T-cell (primary cell): ENCODE results near the gene TENM4. TPM values are rescaled to one million over a fixed set of nuclear protein-coding genes. Genes with fewer than 3 reads are reported as not detected.

ENCODE experiments used
- ATAC-seq, 4 experiments: fragments of 200-7000 bp in 3 of 4; fragments of 150-1000 bp in 1 of 4; cut with Tn5 transposase; replicated peaks in 1 of 4; 1 replicate in 3 of 4; 2 replicates in 1 of 4; pipeline ENCODE4 v1.10.0; 2021; ENCODE audit warnings: moderate library complexity in 3 of 4, mild to moderate bottlenecking in 2 of 4, moderate number of reproducible peaks in 1 of 4
- CTCF ChIA-PET, 2 donors: fragments of 300-600 bp; sonication (Branson Sonifier 250); formaldehyde crosslinking; loops; one replicate each; lab custom pipeline; 2022; ENCODE audit warnings: antibody characterized with exemption in 2 of 2; lab: Charles Lee
- POLR2A ChIA-PET, 2 donors: fragments of 300-600 bp; sonication (Branson Sonifier 250); formaldehyde crosslinking; loops; one replicate each; lab custom pipeline; 2022; ENCODE audit warnings: antibody characterized with exemption in 2 of 2; lab: Charles Lee
- DNase-seq, 35 experiments: peaks; one replicate each; pipeline versions ENCODE4 v3.0.0 to v3.0.0-alpha.2; 2013 to 2023
- H3K27ac ChIP-seq: one replicate; pipeline ENCODE4 v1.5.1; 2013; ENCODE audit warnings: low read length
- H3K27me3 ChIP-seq, 2 experiments: replicated peaks in 1 of 2; 1 replicate in 1 of 2; 2 replicates in 1 of 2; pipeline versions ENCODE4 v1.6.1 to v1.7.0; 2013; ENCODE audit warnings: low read length in 1 of 2, mixed read lengths in 1 of 2; ENCODE audit not compliant: control insufficient read depth in 2 of 2, insufficient read depth in 2 of 2; ENCODE audit errors: extremely low read depth in 1 of 2
- H3K36me3 ChIP-seq, 2 donors: 1 replicate in 1 of 2; 2 replicates in 1 of 2; pipeline versions ENCODE4 v1.6.1 to v1.7.0; 2013; ENCODE audit warnings: low read length in 1 of 2; ENCODE audit not compliant: control insufficient read depth in 2 of 2, insufficient read depth in 1 of 2; ENCODE audit errors: extremely low read depth in 1 of 2
- H3K4me1 ChIP-seq, 2 experiments: 1 replicate in 1 of 2; 2 replicates in 1 of 2; pipeline versions ENCODE4 v1.6.1 to v1.7.0; 2013; ENCODE audit warnings: low read length in 2 of 2, mixed read lengths in 1 of 2; ENCODE audit not compliant: insufficient read depth in 2 of 2, control insufficient read depth in 1 of 2; ENCODE audit errors: extremely low read depth in 1 of 2
- H3K4me3 ChIP-seq, 2 donors: 1 replicate in 1 of 2; 2 replicates in 1 of 2; pipeline versions ENCODE4 v1.5.1 to v1.7.0; 2013; ENCODE audit warnings: mild to moderate bottlenecking in 2 of 2, low read length in 1 of 2, moderate library complexity in 1 of 2; ENCODE audit not compliant: control insufficient read depth in 1 of 2; ENCODE audit errors: extremely low read depth in 1 of 2
- H3K9me3 ChIP-seq: 2 replicates; pipeline ENCODE4 v1.7.0; 2013
- H3K27ac Mint-ChIP-seq, 2 donors: one replicate each; pipeline ENCODE4 v1.8.0; 2020 to 2021; ENCODE audit warnings: mild to moderate bottlenecking in 2 of 2, mixed read lengths in 2 of 2
- H3K27me3 Mint-ChIP-seq, 2 donors: one replicate each; pipeline ENCODE4 v1.8.0; 2021 to 2022; ENCODE audit warnings: mixed read lengths in 2 of 2
- H3K36me3 Mint-ChIP-seq: one replicate; pipeline ENCODE4 v1.8.0; 2021; ENCODE audit warnings: mixed read lengths
- H3K4me1 Mint-ChIP-seq, 3 donors: one replicate each; pipeline ENCODE4 v1.8.0; 2020 to 2022; ENCODE audit warnings: mixed read lengths in 3 of 3, mild to moderate bottlenecking in 1 of 3
- H3K4me3 Mint-ChIP-seq, 3 donors: one replicate each; pipeline ENCODE4 v1.8.0; 2020 to 2022; ENCODE audit warnings: mild to moderate bottlenecking in 3 of 3, mixed read lengths in 3 of 3, moderate library complexity in 3 of 3
- H3K9me3 Mint-ChIP-seq, 3 donors: one replicate each; pipeline ENCODE4 v1.8.0; 2020 to 2022; ENCODE audit warnings: mixed read lengths in 3 of 3
- WGBS: methylation state at CpG from one replicate; pipeline ENCODE4 v1.1.5; 2013; ENCODE audit warnings: missing lambda C conversion rate; ENCODE audit not compliant: insufficient coverage; 5-methylcytosine and 5-hydroxymethylcytosine counted together
- total RNA-seq, 35 experiments: library from RNA in 6 of 35; stranded (reverse) in 6 of 35; fragments of 120-200 nt in 1 of 35; gene quantifications; one replicate each; pipeline versions ENCODE4 v1.2.1 to v1.2.4 and lab custom pipeline; 2013 to 2026

TENM4 gene
- total RNA-seq, 5 donors from 2014 or later (not counting 1 experiment from before 2014, with no cell fraction given): 0.03 to 0.35 (median 0.03) TPM; not detected in 2

DNA sequence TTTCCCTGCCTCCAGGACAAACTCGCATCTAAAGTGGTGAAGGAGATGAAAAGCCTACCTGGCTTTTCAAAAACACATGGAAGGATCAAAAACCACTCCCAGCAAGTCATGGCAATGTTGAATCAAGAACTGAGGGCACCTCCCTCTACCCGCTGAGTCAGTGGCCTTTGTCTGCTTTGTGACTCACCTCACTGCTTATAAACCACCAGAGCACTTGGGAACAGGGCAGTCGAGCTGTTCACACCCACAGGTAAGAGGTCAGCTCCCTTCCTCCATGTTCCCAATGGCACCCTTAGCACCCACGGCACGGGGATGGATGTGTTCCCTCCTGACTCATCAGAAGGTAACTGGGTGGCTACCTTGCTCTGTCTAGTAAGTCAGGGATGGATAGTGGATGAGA lies 21.7 kb downstream of the TENM4 start:
- WGBS: 67% methylated on average over 1 of the region's 5 CpGs
- DNase-seq (no peak), ATAC-seq (no peak)
- no peaks in the 10 kb centered on the region for H3K9me3 ChIP-seq
- no peaks in the 10 kb centered on the region for H3K4me1 Mint-ChIP-seq
- H3K27me3 Mint-ChIP-seq: peaks cover 0 to 6% of the 10 kb centered on the region in 2 donors
- ChIA-PET POLR2A (no interaction called here), CTCF (no interaction called here)
- no peaks in the 10 kb centered on the region for H3K4me1 ChIP-seq
- H3K27me3 ChIP-seq: no peaks in the 10 kb centered on the region
- no peaks in the 10 kb centered on the region for H3K36me3 Mint-ChIP-seq
- H3K9me3 Mint-ChIP-seq: peaks cover 0 to 14% (median 5%) of the 10 kb centered on the region in 3 donors
- H3K27ac Mint-ChIP-seq: no peak overlapping the region
- H3K36me3 ChIP-seq: no peaks in the 10 kb centered on the region
- H3K4me3 ChIP-seq: no peak overlapping the region
- no peak overlapping the region for H3K4me3 Mint-ChIP-seq
- no peak overlapping the region for H3K27ac ChIP-seq

DNA sequence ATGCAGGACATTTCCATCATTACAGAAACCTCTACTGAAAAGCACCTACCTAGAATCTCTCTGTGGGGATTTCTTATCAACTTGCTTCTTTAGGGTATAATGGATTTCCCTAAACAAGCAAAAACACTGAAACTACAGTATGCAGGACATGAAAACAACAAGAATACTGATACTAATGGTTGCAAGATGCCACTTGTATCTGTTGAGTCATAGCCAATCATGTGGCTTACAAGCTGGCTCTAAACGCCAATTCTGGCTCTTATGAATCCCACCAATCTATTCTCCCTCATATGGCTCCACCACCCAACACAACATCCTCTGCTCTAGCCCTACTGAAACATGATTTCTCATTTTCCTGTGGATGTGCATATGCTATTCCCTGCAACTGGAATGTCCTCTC lies 22.6 kb downstream of the TENM4 start:
- Histone ChIP-seq H3K4me1 (no peaks in the 10 kb centered on the region), H3K27ac (no peak overlapping the region), H3K9me3 (no peaks in the 10 kb centered on the region), H3K27me3 (no peaks in the 10 kb centered on the region), H3K4me3 (no peak overlapping the region), H3K36me3 (no peaks in the 10 kb centered on the region)
- Mint-ChIP-seq H3K27ac (no peak overlapping the region), H3K27me3 (peaks cover 0 to 6% of the 10 kb centered on the region in 2 donors), H3K9me3 (peaks cover 0 to 14% (median 5%) of the 10 kb centered on the region in 3 donors), H3K4me1 (no peaks in the 10 kb centered on the region), H3K4me3 (no peak overlapping the region), H3K36me3 (no peaks in the 10 kb centered on the region)
- CTCF ChIA-PET: no interaction called here
- POLR2A ChIA-PET: no interaction called here
- 75% methylated on average over 1 of the region's 1 CpG for WGBS
- DNase-seq (no peak), ATAC-seq (no peak)

DNA sequence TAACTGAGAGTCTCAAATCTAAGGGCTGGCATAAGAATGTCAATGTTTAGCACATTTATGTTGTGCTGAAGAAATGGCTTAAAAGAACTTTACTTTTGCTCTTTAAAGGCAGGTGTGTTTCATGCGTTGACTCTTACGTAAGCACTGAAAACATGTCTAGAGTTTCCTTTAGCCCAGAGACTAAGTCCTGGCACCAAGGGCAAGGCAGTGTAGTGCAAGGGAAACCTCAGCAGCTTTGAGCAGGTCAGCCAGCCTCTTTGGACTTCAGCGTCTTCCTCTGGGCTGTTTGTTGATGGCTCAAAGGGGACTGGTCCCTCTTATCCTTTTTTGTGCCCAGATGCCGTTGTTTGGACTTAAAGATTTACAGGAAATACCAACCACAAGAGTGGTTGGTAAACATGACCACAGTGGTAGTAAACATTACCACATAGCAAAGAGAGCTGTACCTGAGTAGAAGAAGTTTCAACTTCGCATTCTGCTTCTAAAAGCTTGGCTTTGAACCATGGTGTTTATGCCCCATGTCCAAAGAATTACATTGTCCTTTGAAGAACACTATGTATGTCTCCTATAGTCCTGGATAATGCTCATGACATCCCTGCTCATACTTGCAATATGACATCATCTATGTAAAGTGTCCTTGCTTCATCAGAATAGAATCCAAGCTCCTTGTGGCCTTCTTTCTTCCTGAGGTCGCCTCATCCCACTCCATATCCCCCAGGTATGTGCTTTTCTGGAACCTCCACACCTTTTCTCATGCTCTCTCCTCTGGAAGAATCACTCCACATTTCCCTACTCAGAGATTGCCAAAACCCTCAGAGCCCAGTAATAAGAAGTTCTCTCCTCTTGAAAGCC lies 23.5 kb downstream of the TENM4 start:
- Histone ChIP-seq H3K4me1 (no peaks in the 10 kb centered on the region), H3K27ac (no peak overlapping the region), H3K27me3 (no peaks in the 10 kb centered on the region), H3K36me3 (no peaks in the 10 kb centered on the region), H3K4me3 (no peak overlapping the region), H3K9me3 (no peaks in the 10 kb centered on the region)
- H3K27me3 Mint-ChIP-seq: peaks cover 4 to 6% of the 10 kb centered on the region in 2 donors
- ATAC-seq (no peak), DNase-seq (no peak)
- no peak overlapping the region for H3K27ac Mint-ChIP-seq
- WGBS: 89% methylated on average over 4 of the region's 6 CpGs
- no peaks in the 10 kb centered on the region for H3K4me1 Mint-ChIP-seq
- ChIA-PET CTCF (no interaction called here), POLR2A (no interaction called here)
- no peak overlapping the region for H3K4me3 Mint-ChIP-seq
- peaks cover 0 to 18% (median 5%) of the 10 kb centered on the region in 3 donors for H3K9me3 Mint-ChIP-seq
- H3K36me3 Mint-ChIP-seq: no peaks in the 10 kb centered on the region

DNA sequence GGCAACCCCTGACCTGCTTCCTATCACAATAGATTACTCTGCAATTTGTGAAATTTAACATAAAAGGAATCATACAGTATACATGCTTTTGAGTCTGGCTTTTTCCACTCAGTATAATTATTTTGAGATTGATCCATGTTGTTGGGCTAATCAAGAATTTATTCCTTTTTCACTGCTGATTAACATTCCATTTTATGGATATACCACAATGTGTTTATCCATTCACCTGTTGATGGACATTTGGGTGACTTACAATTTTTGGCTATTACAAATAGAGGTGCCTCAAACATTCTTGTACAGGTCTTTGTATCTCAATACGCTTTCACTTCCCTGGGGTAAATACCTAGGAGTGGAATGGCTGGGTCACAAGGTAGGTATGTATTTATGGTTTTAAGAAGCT lies 24.9 kb downstream of the TENM4 start:
- no peak for ATAC-seq
- H3K27me3 Mint-ChIP-seq: peaks cover 4 to 6% of the 10 kb centered on the region in 2 donors

DNA sequence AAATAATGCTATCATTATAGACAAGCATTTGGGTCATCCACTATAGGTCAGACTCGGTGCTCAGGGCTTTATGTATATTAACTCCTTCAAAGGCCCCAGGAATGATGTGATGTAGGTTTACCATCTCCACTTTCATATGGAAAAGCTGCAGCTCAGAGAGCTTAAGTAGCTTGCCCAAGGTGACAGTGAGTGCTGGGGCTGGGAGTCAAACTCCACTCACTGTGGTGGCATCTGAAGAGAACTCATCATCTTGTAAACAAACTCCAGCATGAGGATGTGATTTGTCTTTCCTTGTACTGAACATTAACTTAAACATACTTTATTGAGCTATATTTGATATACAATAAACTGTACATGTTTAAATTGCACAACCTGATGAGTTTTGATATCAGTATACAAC lies 25.4 kb downstream of the TENM4 start:
- no peak for DNase-seq
- ChIA-PET POLR2A (no interaction called here), CTCF (no interaction called here)
- no peak overlapping the region for H3K27ac ChIP-seq
- H3K36me3 ChIP-seq: no peaks in the 10 kb centered on the region
- H3K4me3 ChIP-seq: no peak overlapping the region
- peaks cover 0 to 3% of the 10 kb centered on the region in 2 experiments for H3K27me3 ChIP-seq
- peaks cover 4 to 6% of the 10 kb centered on the region in 2 donors for H3K27me3 Mint-ChIP-seq
- H3K9me3 Mint-ChIP-seq: peaks cover 0 to 18% (median 5%) of the 10 kb centered on the region in 3 donors
- H3K9me3 ChIP-seq: no peaks in the 10 kb centered on the region
- H3K4me3 Mint-ChIP-seq: no peak overlapping the region
- ATAC-seq: no peak
- no peaks in the 10 kb centered on the region for H3K4me1 Mint-ChIP-seq
- H3K27ac Mint-ChIP-seq: no peak overlapping the region
- no CpG with 5 or more reads among the region's 1 CpG for WGBS
- H3K36me3 Mint-ChIP-seq: no peaks in the 10 kb centered on the region
- H3K4me1 ChIP-seq: no peaks in the 10 kb centered on the region

More for the DNA sequence above, 24.9 kb downstream of the TENM4 start:
- POLR2A ChIA-PET: no interaction called here
- H3K36me3 Mint-ChIP-seq: no peaks in the 10 kb centered on the region
- H3K4me1 Mint-ChIP-seq: no peaks in the 10 kb centered on the region
- H3K4me3 Mint-ChIP-seq: no peak overlapping the region
- peaks cover 0 to 18% (median 5%) of the 10 kb centered on the region in 3 donors for H3K9me3 Mint-ChIP-seq
- WGBS: no CpG with 5 or more reads among the region's 1 CpG
- Histone ChIP-seq H3K9me3 (no peaks in the 10 kb centered on the region), H3K27me3 (peaks cover 0 to 3% of the 10 kb centered on the region in 2 experiments), H3K4me3 (no peak overlapping the region), H3K4me1 (no peaks in the 10 kb centered on the region), H3K27ac (no peak overlapping the region), H3K36me3 (no peaks in the 10 kb centered on the region)
- CTCF ChIA-PET: no interaction called here
- H3K27ac Mint-ChIP-seq: no peak overlapping the region
- no peak for DNase-seq

DNA sequence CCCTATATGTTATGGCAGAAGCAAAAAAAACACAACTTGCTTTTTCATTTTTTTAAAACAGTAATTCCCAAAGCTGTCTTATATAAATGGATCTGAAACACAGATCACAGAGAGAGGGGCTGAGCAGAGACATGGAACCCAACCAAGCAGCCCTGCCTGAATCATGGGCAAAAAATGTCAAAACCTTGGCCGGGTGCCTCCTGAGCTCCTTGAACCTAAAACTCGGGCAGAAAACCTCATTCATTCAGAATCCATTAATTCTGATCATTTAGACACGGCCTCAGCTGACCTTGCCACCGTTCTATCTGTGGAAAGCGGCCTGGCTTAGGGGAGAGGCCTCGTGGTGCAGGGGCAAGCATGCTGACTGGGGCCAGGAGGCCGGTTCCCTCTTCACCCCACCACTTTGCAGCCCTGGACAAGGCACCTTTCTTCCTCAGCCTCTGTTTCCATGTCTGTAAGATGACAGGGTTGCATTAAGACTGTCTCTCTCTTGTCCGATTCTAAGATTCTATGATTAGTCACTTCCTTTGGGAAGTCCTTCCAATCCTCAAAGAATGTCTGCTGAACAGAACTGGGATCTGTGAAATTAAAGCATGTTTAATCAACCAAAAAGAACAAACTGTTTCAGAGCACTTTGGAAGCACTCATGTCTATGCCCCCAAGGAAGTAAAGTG lies 26.0 kb downstream of the TENM4 start:
- H3K4me3 Mint-ChIP-seq: no peak overlapping the region
- no peaks in the 10 kb centered on the region for H3K36me3 Mint-ChIP-seq

More for the DNA sequence above, 26.0 kb downstream of the TENM4 start:
- WGBS: 79% methylated on average over 2 of the region's 8 CpGs
- no peak for ATAC-seq
- peaks cover 1 to 4% of the 10 kb centered on the region in 2 donors for H3K27me3 Mint-ChIP-seq
- no peak for DNase-seq
- H3K27ac Mint-ChIP-seq: no peak overlapping the region
- CTCF ChIA-PET: no interaction called here
- POLR2A ChIA-PET: no interaction called here
- Histone ChIP-seq H3K4me3 (no peak overlapping the region), H3K36me3 (no peaks in the 10 kb centered on the region), H3K27ac (no peak overlapping the region), H3K9me3 (no peaks in the 10 kb centered on the region), H3K27me3 (peaks cover 0 to 3% of the 10 kb centered on the region in 2 experiments), H3K4me1 (no peaks in the 10 kb centered on the region)
- H3K9me3 Mint-ChIP-seq: peaks cover 0 to 18% (median 5%) of the 10 kb centered on the region in 3 donors
- no peaks in the 10 kb centered on the region for H3K4me1 Mint-ChIP-seq
